GM19043 (cell line): ENCODE results near the gene CIT.

Experiments
- ATAC-seq: cut with Tn5 transposase; IDR thresholded peaks from one replicate; pipeline ENCODE4 v1.9.1; 2021; ENCODE audit warnings: low read depth; ENCODE audit not compliant: unreplicated experiment

CIT gene

DNA sequence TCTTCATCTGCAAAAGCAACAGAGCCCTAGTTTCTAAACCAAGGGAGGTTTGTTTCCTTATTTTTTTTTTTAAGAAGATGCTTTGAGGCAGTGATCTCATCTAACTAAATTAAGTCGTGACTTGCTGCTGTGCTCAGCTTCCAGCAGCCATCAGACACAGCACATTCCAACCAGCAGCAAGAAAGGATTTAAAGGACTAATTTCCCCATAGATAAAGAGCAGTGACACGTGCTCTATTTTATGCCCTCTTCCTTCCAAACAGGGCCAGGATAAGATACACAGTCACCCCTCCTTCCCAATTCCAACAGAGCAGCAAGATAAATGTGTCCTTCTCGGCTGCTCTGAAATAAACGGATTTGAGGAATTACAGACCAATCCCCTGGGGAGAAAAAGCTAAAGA, 127.5 kb downstream of the CIT start:
- no peak for ATAC-seq

DNA sequence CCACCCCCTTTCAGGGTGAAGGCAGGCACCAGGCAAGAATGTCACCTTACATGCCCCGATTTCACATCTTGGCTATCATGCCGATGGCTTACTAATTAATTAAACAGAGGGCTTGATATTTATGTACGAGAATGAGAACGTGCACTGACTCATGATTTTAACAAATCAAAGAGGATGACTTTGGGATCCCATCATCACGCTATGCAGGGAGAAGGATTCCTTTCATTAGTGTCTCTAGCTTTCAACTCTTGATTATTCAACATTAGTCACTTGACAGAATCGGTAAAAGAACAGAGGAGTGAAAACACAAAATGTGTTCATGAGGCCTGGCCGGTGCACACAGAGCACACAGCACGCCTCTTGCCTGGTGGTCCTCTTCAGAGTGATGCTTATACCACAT, 128.6 kb downstream of the CIT start:
- ATAC-seq: no peak

GRCh38 chr12:119746169-119746568, 131.0 kb downstream of the CIT start:
- no peak for ATAC-seq

DNA sequence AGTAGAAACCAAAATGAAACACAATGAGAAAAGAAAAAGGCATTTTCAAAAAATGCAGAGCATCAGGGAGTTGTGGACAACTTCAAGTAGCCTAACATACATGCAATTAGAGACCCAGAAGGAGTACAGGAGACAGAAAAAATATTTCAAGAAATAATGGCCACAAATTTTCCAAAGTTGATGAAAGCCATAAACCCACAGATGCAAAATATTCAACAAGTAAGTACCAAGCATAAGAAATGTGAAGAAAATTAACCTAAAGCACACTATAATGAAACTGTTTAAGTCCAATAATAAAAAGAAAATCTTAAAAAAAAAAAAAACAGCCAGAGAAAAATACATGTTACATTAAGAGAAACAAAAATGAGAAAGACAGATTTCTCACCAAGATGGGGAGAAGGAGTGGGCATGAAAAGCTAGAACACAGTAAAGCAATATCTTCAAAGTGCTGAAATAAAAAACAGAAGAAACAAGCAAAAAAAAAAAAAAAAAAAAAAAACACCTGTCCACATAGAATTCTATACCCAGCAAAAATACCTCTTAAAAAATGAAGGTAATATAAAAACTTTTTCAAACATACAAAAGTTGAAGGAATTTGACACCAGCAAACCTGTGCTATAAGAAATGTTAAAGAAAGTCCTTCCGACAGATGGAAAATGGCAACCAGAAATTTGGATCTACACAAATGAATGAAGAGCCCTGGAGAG, 132.1 kb downstream of the CIT start:
- ATAC-seq: no peak

GRCh38 chr12:119742700-119743099, 134.4 kb downstream of the CIT start:
- no peak for ATAC-seq

- ATAC-seq: no peak
These were observed 136.3 kb downstream of the CIT start for GRCh38 chr12:119740830-119741229.

DNA sequence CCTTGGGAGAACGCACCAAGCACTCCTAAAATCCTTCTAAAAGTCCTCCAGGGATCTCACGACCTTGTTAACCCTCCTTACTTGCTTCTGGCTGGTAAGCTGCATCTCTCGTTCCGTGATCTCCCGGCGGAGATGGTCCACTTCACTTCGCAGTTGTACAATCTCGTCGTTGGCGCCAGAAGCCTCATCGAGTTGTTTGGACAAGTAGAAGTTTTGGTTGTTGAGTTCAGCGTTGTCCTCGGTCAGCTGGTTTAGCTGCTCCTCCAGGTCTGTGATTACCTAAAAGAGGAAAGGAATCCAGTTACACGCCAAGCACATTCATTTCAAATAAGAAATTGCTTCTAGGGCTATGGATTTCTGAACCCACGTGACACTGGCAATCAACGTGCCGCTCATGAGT, 142.0 kb downstream of the CIT start:
- no peak for ATAC-seq

GRCh38 chr12:119730381-119730780, 146.7 kb downstream of the CIT start:
- ATAC-seq: no peak

- no peak for ATAC-seq
These were observed 147.2 kb downstream of the CIT start for GRCh38 chr12:119729871-119730270.

- no peak for ATAC-seq
These were observed 148.7 kb downstream of the CIT start for GRCh38 chr12:119728444-119728745.

DNA sequence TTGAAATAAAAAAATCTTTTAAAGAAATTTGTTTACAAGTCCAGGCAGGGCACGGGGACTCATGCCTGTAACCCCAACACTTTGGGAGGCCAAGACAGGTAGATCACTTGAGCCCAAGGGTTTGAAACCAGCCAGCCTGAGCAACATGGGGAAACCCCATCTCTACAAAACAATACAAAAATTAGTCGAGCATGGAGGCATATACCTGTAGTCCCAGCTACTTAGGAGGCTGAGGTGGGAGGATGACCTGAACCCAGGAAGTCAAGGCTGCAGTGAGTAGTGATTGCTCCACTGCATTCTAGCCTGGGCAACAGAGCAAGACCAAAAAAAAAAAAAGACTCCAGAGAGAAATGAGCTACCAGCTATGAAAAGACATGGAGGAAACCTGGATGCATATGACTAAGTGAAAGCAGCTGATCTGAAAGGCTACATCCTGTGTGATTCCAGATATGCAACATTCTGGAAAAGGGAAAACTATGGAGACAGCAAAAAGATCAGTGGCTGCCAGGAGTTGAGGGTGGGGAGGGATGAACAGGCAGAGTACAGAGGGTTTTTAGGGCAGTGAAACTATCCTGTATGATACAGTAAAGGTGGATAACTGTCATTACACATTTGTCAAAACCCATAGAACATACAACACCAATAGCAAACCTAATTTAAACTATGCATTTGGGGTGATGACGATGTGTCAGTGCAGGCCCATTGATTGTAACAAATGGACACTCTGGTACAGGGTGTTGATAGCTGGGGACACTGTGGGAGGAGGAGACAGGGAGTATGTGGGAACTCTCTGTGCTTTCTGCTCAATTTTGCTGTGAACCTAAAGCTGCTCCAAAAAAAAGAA, 149.3 kb downstream of the CIT start:
- ATAC-seq: no peak

DNA sequence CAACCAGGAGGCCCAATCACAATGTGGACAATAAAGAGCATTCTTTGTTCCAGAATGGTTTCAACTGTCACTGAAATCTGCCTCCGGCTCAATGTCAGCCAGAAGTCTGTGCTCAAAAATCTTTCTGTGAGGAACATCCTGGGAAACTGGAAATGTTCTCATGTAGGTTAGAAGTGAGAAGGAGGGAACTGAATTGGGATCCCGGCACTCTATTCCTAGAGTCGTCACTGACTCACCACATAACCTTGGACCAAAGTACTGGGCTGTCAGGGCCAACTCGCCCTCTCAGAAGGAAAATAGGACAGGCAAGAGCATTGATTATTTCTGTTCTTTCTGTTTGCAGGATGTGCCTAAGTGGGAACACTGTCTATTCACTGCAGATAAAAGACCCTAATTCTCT, 151.6 kb downstream of the CIT start:
- no peak for ATAC-seq

GRCh38 chr12:119721306-119721705, 155.8 kb downstream of the CIT start:
- no peak for ATAC-seq

GRCh38 chr12:119720349-119720748, 156.8 kb downstream of the CIT start:
- ATAC-seq: no peak

DNA sequence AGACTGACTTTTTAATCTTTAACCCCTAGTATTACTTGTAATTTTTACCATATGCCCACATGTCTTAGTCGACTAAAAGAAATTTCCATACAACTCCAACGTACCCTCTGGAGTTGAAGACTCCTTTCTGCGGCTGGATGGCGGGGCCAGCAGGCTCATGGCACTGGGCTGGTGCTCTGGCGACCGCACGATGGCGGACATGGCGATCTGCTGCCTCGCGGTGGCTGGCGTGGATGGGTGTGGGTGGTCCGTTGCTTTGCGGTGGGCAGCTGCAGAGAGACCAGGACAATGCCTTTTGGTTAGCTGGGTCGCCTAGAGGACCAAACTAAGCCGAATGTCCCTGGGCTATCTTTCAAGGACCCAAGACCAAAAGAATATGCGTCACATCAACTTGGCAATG, 159.0 kb downstream of the CIT start:
- ATAC-seq: no peak

- no peak for ATAC-seq
These were observed 161.9 kb downstream of the CIT start for GRCh38 chr12:119715268-119715620.

GRCh38 chr12:119714614-119715267, 162.4 kb downstream of the CIT start:
- ATAC-seq: no peak

DNA sequence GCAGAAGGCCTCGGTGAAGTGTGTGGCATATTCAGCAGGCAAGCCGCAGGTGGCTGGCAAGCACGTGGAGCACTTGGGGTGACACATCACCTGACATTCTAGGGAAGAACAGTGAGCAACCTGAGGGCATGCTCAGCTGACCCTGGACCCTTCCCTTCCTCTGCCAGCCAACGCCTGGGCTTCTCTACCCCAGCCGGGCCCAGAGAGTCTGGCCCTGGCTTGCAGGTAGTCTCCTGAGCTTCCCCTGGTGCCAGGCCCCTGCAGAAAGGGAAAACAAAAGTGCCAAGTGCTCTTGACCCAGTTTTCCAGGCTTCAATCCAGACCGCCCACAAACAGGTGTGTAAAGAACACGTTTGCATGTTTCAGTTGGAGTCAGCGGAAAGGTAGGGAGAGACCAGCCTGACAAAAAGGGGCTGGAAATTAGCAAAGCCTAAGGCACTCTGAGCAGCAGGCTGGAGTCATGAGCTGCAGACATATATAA, 163.5 kb downstream of the CIT start:
- ATAC-seq: no peak

DNA sequence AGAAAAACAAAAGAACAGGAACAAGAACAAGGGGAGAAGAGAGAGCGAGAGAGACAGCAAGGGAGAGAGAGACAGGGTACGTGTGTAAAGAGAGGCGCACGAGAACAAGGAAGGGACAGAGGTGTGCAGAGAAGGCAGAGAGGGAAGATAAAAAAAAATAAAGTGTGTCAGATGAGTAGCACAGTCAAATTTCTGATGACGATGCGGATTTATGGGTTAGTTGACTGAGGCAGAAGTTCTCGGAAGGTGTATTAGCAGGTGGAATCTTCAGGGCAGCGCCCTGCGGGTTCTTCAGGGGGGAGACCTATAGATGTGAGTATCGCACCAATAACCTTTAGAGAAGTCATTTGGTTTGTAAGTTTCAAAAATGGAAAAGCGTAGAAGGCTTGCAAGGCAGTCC, 164.4 kb downstream of the CIT start:
- no peak for ATAC-seq

DNA sequence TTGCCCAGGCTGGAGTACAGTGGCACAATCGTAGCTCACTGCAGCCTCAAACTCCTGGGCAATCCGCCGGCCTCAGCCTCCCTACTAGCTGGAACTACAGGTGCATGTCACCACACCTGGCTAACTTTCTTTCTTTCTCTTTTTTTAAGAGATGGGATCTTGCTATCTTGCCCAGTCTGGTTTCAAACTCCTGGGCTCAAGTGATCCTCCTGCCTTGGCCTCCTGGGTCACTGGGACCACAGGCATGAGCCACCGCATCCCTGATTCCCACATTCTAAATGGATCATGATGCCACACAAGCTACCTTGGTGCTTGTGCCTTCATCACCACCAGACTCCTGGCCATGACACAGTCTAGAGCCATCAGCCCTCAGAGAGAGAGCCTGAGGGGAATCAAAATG, 165.4 kb downstream of the CIT start:
- ATAC-seq: no peak

DNA sequence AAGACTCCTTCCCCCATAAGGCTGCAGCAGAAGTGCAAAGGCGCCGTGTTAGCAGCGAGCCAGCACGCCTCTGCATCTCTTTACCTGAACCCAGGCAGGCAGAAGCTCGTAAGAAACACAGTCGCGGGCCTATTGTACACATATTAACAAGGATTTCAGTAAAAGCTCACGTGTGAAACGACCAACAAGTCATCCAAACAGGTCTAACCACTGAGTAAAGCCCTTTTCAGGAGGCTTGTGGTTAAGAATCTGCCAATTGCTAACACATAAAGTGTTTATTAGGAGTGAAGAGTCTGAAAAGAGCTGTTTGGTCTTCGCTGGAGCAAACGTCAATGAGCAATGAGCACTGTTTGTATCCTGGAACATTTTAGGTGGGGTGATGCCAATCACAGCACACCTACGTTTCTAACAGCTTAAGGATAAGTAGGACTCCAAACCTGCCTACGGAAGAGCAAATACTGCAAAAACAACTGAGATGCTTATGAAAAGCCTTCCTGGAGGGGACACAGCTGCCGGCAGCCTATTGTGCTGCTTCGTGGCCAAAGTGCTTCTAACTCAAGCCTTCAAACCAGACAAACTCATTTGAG, 166.1 kb downstream of the CIT start:
- no peak for ATAC-seq
